ENCODE measurements around the gene PGLYRP2.

PGLYRP2 gene

DNA sequence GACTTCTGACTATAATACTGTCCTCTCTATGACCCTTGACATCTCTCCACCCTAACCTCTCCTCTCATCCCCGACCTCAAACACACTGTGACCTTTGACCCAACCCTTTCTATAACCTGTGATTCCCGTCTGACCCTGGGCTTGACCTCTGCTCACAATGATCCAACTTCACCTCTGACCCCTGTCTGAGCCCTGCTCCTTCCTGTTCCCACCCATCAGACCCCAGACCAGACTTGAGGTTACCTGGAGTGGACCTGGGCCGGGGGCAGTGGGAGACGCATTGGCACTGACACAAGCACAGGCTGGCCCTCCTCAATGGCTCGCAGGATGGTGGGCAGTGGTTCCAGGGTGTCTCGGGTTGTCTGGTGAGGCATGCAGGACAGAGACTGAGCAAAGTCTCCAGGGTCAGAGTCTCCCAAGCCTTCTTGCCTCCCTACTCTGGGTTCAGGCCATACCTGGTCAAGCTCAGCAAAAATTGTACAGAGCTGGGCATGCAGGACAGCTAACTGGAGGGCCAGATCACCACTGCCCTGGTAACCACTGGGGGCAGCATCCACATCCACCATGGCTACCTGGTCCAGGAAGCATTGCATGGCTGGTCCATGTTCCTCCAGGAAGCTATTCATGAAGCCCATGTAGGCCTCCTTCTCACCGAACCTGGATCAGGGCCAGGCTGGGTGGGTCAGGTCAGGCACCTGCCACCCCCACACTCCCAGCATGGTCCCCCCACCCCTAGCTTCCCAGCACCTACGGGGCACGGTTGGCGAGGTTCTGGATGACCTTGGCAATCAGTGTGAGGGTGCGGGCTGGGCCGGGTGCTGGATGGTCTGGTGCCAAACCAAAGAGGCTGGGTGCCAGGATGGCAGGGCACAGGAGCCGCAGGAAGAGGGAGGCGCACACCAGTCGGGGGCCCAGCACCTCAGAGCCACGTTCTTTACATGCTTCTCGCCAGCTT, 25.1 kb downstream of the PGLYRP2 start:
- no peak for DNase-seq

DNA sequence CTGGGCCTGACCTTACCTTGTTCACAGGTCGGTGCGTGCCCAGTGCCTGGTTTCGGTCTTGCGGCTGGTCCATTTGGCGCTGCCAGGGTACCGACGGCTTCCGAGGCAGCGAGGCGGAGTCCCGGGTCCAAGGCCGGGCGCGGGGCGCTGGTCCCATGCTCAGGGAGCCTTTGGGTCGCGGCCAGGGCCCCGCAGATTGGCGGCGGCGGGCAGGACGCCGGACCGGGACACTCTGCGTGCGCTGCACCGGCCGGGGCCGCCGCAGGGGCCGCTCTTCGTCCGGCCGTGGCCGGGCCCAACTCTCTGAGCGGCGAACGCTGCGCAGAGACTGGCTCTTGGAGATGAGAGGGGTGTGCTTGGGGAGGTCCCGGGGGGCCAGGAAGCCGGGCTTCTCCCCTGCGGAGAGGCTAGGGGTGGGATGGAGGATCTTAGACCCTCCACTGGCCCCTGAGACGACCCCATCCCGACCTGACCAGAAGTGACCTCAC, 26.2 kb downstream of the PGLYRP2 start:
- DNase-seq, result no peak

- peak in 1 of 2 experiments; percentile 8 for DNase-seq
Measured at GRCh38 chr19:15452111-15453047, 26.9 kb downstream of the PGLYRP2 start.

- no peak for DNase-seq
Measured at GRCh38 chr19:15450528-15450890, 28.8 kb downstream of the PGLYRP2 start.

DNA sequence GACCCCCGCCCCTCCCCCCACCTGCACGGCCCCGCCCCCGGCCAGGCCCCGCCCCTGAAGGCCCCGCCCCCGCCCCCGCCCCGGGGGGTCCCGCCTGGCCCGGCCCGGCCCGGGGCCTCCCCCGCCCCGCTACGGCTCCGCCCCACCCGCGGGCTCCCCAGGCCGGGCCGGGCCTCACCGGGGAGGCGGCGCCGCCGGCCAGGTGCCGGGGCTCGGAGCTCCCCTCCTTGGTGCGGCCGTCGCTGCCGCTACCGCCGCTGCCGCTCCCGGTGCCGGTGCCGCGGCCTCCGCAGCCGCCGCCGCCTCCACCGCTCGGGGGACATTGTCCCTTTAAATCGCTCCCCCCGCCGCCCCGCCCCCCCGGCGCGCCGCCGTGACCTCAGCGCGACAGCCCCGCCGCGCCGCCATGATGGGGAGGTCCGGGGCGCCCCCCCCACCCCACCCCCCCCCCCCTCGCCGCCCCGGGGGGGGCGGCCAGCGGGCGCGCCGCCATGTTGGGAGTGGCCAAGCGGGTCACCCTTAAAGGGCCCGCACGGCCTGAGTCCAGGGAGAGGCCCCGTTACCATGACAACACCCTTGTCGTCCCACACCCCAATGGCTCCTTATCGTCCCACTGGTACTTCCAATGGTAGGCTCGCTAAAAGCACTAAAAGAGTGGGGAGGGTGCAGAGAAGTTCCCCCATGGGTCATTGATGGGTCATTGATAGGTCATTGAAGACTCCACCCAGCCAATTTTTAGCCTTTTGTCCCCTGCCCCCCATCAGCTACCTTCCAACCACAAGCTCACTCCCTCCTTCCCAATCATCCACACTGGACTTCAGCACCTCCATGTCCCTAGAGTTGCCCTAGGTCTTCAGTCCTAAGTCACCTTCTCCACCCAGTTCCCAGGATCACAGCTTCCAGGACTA, 29.4 kb downstream of the PGLYRP2 start, which contains the start of gene WIZ:
WIZ (minus strand) TSS at position 337 of the 908 bp plus-strand sequence. CDS start 1,649 bp downstream, outside the sequence.
- DNase-seq, result peak in 1 of 2 experiments; percentile 38

DNA sequence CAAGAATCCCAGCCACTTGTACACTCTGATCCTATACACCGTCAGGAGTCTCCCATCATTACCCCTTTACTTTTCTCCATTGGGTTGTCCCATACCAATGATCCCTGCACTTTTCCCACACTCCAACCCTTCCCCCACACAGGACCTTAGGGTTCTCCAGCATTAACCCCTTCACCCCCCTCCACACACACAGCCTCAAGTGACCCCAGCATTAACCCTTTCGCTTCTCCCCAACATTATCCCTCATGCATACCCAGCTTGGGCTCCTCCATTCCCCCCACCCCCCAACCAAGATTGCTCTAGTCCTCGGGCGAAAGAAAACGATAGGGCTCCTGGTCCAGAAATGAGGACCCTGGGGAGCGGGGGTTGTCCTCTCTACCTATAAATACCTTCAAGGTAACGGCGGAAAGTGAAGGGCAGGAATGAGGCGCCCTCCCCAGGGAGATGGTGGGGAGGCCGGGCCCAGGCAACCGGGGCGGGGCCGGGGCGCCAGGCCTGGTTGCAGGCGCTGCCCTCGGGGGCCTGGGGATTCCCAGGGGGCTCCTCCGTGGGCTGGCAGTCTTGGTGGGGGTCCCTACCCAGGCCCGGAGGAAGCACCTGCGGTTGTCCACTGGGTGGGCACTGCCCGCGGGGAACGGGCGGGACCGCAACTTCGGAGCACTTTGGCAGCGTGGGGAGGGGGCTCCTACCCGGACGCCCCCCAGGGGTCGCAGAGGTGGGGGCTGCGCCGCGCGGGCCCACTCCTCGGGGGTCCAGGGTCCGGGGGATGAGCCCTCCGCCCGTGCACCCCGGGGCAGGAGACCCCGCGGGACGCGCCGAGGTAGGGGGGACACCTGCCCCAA, 30.3 kb downstream of the PGLYRP2 start:
- no peak for DNase-seq

GRCh38 chr19:15448044-15448777, 31.1 kb downstream of the PGLYRP2 start:
- no peak for DNase-seq

DNA sequence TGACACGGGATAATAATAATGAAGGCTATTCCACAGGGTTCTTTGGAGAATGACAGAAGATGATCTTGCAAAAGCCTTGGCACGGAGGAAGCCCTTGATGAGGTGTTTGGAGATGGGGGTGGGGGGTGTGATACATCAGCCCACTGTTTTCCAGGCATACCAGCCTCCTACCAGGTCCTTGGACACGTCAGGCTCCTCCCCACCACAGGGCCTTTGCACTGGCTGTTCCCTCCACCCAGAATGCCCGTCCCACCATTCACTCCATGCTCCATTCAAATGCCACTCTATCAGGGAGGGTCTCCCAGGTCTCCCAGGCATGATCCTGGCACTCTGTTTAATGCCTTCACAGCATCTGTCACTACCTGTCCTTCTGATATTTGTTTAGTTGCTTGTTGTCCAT, 32.2 kb downstream of the PGLYRP2 start:
- DNase-seq, result no peak

DNA sequence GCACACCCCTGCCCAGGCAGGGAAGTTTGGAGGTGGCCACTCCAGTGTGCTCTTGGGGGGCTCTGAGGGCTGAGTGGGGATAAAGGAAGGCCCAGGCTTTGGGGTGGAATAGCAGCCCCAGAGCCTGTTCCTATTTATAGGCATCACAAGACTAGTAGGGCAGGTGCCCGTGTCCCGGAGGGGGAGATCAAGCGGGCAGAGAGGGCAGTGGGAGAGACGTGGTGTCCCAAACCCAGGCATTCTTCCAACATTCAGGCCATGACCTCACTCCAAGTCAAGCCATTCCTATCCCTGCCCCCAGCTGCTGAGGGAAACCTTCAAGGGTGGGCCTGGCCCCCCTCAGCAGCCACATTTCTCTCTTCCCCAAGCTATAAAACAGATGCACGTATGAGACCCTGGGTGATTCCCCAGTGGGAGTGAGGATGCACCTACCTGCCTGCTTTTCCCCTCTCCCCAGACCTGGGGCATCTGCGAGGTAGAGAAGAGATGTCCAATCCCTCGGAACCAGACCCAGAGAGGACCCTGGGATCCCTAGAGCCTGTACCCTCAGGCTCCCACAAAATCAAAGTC, 33.4 kb downstream of the PGLYRP2 start:
- DNase-seq, result no peak

- DNase-seq, result no peak
Measured at GRCh38 chr19:15445227-15445605, 34.1 kb downstream of the PGLYRP2 start.

DNA sequence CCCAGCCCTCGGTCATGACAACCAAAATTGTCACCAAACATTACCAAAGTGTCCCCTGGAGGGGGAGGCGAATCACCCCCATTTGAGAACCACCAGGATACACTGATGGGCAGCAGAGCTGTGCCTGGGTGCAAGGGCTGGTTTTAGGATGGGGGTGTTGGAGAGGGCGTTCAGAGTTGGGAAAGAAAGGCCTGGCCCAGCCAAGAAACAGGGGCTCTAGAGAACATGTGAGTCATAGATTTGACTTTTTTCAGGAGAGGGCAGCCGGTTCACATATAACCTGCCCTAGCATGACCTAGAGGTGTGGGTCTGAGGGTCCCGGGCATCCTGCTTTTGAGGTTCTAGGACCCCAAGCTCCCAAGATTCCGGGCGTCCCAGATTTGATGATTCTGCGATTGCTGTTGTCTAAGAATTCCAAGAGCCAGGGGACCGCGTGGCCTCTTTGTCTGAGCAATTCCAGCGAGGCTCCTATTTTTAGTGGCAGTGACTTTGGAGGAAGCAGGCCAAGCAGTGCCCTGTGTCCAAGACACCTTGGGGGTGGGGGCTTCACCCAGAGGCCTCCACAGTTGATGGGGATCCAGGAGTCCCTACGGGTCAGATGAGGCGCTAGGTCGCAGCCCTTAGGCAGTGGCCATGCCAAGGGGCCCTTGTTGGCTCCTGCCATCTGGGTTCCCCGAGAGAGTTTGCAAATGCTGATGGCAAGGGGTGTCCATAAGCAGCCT, 34.6 kb downstream of the PGLYRP2 start:
- no peak for DNase-seq

GRCh38 chr19:15443838-15444237, 35.5 kb downstream of the PGLYRP2 start:
- DNase-seq, result no peak

GRCh38 chr19:15443325-15443724, 36.0 kb downstream of the PGLYRP2 start:
- DNase-seq, result no peak

DNA sequence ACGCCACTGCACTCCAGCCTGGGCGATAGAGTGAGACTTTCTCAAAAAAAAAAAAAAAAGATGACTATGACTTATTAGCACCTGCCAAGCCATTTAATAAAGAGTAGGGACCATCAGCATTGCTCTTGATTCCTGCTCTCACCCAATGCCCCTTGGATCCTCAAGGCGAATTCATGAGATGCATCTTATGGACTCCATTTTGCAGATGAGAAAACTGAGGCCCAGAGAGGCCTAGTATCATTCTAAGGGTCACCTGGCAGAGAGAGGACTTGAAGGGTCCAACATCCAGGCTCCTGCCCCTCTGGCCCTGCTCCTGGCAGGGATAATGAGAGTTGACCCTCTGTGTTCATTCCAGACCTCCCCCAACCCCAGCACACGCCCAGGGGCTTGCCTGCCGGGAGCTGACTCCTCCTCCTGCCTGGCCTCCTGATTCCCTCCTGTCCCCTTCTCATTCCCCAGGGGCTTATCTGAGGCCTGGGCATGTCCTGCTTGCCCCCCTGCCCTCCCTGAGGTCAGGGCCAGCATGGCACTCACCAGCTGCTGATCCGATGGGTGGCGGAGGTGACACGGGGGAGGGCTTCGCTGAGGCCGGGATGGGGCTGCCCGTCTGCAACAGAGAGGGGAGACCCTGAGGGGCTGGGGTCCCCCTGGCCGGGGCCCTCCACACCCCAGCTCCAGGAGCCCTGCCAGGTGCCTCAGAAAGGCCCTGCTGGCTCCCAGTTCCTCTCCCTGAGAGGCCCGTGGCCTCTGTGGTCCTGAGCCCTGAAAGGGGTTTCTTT, 37.0 kb downstream of the PGLYRP2 start:
- DNase-seq, result no peak

DNA sequence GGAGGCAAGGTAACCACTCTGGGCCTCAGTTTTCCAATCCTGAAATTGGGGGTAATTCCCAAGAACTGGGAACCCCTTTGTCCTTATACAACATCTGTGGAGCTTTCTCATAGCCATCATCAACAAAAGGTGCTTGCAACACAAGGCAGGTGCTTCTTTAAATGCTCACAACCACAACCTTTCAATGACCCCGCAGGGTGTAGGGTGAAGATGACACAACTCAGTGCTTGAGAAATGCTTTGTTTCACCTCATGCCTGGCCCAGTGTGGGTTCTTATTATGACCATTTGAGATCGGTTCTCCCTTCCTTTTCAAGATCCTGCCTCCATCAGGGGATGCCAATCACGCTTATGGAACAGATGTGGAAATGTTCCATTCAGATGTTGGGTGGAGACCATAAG, 38.0 kb downstream of the PGLYRP2 start:
- no peak for DNase-seq

DNA sequence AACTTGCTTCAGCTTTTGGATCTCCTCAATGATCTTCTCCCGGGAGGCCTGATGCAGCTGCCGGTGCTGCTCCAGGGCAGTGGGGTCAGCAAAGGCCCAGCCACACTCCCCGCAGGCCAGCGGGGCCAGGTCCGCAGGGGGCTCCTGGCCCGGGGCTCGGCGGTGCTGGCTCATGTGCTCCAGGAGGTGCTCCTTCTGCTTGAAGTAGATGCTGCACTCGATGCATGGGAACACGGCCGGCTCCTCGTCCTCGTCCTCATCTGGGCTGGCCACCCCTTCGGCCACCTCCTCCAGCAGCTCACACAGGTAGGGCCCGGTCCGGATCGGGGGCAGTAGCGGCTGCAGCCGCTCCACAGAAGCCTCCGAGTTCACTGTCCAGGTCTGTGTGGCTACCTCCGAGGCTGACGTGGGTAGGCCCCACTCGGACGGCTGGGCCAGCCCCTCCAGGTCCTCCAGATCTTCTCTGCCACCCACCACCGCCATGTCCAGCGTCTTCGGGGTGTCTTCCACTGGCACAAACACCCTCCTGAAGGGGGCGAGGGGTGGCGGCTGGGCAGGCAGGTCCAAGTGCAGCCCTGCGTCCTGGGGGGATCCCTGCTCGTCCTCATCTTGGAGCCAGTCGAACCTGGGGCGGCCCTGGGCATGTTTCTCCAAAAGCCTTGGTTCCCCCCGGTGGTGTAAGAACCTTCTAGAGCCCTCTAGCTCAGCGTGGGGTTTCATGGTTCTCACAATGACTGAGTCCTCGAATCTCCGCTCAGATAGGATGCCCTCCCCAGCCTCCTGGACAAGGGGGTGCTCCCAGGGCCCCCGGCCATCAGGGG, 39.3 kb downstream of the PGLYRP2 start:
- no peak for DNase-seq

- no peak for DNase-seq
Measured at GRCh38 chr19:15439078-15439799, 40.1 kb downstream of the PGLYRP2 start.

Measured in NCI-H187 (cell line).